Stimulated activated naive CD4-positive, alpha-beta T cell (primary cell): ENCODE data around the gene FOXP1.
"Not testable (repeated sequence)": the region's sequence is repeated elsewhere in the genome, so short reads cannot be mapped to it uniquely, and the experiment has no call there.

Experiments
- DNase-seq, 6 experiments: peaks; one replicate each; lab custom pipeline; 2025; lab: John Stamatoyannopoulos, UW

The FOXP1 gene

DNA sequence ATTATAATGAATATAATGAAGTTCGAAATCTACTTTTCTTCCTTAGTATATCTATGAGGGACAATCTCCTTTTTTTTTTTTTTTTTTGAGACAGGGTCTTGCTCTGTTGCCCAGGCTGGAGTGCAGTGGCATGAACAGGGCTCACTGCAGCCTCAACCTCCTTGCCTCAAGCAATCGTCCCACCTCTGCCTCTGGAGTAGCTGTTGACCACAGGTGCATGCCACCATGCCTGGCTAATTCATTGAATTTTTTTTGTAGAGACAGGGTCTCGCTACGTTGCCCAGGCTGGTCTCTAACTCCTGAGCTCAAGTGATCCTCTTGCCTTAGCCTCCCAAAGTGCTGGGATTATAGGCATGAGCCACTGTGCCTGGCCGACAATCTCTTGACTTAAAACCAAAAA, 607.5 kb downstream of the FOXP1 start:
- not testable (repeated sequence) for DNase-seq

DNA sequence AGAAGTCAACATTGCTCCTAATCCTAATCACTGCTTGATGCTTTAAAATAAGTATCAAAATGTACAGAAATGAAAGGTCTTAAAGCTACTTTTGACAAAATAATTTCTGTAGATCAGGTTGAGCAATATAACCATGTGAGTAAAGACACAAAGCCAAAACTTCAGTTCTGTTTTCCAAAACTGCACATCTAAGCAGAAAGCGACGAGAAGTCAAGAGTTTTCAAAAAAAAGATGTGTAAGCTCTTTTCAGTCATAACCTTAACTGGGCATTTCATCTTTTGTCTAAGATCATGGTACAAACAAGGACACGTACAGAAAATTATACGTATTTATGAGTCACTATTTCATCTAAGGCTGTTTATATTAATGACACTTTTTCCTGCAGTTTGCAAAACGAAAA, 608.8 kb downstream of the FOXP1 start:
- DNase-seq = no peak

DNA sequence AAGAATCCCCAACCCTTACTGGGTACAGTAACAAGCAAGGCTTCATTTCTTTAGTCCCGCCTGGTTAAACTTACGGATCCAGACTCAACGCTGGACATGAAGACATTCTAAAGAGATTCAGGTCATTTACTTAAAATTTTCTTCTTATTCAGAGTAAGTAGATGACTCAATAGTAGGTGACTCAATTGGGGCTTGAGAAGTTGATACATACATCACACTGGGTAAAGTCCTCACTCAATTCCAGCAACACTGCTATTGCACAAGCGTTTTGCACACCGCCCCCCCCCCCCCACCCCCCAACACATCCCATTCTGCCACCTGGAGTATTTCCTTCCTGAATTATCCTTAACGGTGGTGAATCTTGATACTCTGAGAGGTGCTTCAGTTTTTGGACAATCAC, 610.0 kb downstream of the FOXP1 start:
- no peak for DNase-seq

DNA sequence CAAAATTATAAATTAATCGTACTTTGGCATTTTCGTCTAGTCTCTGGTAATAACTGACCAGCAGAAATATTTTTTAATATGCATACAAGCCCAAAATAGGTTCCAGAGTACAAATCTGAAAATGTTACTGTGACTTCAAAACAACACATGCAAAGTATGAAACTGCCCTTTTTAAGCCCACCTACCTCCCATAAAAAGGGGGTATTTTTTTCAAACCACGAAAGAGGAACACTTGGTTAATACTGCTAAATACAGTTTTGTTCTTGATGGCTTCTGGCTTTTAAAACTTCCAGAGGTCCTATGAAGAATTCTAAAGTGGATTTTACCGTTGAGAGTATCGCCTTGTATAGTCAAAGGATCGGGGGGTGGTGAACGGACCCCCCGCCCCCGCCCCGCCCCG, 610.7 kb downstream of the FOXP1 start:
- no peak for DNase-seq

DNA sequence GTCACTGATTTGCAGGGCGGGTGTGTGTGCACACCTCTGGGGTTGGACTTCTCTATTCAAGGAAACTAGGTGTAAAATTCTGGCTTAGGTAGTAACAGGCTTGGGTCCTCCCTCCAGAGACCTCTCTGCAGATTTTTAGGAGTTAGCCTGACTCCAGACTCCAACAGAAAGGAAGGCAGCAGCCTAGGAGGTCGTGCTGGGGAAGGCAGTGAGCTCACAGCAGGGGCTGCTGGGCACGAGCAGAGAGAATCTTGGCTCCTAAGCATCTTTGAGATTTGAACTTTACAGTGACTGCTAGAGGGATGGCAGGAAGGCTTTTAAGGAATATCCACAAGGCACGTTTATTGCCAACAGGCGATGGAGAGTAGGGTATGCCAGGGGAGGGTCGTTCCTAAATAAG, 612.6 kb downstream of the FOXP1 start:
- DNase-seq = no peak

DNA sequence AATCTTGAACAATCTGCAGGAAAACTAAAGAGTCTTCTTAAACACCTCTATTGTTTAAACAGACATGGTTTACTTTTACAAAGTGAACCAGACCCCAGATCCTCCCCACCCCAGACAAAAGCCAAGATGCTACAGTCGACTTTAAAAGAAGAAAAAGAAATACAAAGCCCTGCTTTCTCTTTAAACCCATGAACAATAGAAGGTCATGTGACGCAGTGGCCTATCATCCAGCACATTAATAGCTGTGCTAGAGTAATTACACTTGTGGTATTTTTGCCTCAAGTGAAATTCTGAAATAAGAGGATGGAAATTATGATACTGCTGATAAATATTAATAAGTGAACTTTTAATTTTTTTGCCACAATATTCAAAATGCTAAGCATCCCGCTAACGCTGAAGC, 613.4 kb downstream of the FOXP1 start:
- no peak for DNase-seq

DNA sequence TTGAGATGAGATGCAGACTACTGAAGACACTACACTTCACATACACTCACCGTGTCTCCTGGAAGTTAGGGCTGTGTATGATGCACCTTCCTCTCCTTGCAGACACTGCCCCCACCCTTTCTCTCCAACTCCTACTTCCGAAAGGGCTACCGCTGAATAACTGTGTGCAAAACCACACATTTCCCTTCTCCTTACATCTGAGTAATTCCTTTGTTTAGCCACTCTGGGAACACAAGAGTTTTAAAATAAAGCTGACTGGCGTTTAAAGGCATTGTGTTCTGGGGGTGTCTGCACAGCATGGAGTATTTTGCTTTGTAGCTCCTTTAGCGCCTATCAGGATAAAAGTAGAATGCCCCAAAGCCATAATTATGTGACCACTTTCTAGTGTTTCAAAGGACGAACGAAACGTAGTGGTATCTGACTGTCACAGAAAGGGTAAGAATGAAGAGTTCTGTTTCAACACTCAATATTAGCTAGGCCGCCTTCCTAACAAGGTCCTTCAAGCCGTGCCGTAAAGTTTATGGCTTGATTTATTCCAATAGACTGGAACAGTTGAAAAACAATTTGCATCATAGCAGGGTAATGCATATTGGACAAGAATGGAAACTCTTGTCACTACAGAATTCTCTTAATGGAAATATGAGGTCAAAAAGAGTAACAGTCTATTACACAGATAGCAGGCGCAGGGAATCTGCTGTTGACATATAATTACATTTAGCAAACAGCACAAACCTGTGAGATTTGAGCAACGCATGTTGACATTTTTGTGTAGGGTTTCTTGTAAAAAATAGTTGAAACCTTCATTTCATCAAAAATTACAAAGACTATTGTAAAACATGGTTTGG, 619.9 kb downstream of the FOXP1 start:
- DNase-seq = no peak

DNA sequence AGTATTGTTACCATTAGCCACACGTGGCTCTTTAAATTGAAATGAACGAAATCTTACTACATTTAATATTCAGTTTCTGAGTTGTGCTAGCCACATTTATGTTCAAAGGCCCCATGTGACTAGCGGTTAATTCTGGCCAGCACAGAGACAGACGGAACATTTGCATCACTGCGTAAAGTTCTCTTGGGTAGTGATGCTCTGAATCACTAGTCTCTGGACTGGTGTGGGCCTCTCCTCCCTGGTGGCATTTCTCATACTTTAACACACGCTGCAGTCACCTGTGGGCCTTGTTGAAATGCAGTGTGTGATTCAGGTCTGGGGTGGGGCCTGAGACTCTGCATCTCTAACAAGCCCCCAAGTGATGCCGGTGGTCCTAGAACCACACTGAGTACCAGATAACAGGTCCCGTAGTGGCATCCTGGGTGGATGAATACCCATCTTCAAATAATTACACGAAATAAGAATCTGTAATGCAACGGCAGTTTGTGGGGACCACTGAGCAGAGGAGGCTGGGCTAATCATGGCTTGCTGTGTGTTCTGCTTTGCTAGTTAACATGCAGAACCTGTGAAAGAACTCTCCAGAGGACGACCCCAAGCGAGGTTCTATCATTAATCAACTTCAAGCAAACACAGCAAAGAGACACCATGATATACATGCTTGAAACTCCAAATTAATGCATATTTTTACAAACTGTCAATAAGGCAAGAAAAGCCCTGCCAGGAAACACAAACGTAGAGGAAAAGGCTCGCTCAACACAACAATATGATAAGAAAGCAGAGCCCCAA, 623.8 kb downstream of the FOXP1 start:
- DNase-seq = no peak

DNA sequence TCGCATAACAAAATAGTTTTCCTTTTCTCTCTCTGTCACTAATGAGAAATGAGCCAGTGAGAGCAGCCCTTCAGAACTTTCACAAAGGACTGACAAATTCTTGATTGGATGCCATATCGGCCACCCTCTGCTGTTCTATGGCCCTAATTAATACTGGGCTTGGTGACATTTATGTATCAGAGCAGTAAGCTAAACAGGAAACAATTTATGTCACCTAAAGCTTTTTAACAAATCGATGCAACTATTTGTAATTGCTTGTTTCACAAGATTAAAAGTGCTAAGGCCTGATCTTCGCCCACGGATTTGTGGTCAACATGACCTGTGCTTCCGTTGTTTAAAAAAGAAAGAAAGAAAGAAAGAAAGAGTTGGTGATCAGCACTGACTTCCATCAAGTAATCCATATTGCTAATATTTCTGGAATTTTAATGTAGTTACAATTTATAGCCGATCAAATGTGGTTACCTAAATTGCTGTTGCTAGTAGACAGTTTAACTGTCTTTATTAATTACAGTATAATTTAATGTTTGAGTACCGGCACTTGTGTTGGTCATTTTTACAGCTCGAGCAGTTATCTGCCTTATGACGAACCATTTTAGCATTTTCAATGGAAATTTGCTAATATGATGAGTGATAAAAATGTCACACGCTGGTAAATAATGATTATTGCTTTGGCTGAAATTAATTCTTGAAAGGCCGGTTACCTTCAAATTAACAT, 631.3 kb downstream of the FOXP1 start:
- DNase-seq = no peak

DNA sequence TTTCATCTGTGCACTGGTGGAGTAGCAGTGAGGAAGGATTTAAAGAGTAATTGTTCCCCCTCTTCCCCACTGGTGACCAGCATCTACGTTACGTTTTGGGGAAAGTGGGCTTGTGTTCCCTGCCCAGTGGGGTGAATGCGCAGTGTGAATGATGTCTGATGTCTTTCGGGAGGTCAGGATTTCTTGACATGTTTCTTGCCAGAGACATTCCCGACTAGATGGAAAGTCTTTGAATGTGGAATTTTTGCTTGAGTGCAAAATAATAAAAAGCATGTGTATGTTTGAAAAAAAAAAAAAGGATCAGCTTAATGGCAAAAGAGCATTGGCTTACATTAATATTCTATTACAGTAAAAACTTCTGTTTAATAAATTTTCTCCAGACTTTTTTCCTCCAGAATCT, 632.2 kb downstream of the FOXP1 start:
- no peak for DNase-seq

DNA sequence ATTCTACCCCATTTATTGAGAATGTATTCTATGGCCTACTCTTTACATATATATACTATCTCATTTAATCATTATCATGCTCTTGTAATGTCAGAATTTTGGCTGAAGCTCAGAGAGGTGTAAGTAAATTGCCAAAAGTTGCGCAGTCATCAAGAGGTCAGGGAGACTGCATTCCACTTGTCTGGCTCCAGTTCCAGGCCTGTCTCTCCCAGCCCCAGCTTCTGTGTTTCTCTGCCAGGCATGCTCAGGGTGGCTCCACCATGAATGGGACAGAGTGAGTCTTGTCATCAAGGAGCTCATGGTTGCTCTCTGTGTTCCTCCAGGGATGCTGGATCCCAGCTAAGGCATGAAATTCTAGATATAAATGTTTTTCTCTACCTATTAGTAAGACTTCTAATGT, 635.9 kb downstream of the FOXP1 start:
- no peak for DNase-seq

DNA sequence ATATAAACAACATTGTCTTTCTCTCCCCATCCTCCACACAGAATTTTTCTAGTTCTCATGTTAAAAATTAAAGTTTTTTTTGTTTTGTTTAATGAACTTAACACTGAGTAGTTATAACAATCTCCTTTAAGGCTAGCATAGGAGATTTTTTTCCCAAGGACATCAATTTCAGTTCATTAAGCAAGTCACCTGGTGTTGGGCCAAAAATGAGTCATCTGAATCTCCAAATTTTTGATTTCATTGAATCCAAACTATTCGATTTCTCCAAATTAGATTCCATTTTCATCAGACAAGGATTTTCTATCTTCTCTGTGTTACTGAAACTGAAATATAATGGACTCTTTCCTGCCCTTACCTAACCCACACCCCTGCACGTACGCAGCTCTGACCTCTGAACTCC, 639.6 kb downstream of the FOXP1 start:
- DNase-seq = no peak

DNA sequence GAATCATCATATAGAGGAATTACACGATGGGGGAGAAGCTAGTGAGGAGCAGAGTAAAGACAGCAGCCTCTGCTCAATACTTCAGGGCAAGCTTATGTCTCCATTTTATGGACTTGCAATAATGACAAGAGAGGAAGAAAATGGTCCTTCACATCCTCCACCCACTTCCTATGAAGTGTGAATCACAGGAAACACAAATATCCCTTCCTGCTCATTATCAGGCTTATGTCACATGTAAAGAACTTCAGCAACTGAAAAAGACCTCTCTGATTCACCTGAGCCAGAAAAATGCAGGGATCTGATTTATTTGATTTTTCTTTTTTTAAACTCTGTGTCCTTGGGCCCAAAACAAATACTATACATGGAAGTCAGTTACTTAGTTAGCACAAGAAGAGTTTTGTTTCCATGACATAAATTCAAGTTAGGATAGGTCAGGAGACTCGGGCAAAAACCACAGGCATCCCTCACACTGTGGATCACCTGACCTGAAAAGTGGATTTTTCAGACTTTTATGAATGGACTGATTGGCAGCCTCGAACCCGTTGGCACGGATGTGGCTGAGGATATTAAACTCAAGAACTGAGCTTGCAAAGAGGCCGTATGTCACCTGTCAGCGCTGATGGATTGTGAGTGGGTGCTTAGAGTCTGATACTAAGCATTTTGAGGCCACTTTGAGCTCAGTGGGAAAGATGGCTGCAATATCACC, 650.3 kb downstream of the FOXP1 start:
- no peak for DNase-seq

DNA sequence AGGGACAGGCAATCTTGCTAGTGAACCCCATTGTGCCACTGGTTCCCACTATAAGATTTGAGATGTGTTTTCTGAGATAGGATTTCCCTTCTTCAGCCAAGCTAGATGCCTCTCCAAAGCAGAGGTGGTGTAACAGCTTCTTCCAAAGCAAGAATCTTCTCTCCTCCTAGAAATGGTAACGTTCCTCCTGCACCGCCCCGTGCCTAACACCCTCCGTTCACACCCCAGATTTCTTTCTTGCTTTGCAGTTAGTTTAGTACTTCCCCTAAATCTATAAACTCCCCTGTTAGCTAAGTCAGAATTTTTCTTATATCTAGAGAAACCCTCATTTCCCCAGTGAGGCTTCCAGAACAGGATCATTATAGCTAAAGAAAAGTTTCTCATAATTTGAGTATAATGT, 653.5 kb downstream of the FOXP1 start:
- DNase-seq = no peak

DNA sequence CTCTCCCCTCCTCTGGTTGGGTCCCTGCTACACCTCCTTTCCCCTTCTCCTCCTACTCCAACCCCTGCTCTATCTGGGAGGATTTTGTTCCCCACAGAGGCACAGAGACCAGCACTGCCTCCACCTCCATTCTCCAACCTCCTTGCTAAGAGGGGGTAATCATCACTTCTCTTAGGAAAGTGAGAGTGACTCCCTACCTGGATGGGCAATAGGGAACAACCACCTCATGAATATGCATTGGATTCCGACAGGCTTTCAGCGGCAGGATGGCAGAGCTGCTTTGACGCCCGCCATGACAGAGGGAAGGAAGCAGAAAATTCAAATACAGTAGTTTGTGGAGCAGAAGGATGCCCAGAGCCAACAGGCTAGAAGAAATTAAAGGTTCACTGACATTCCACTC, 656.3 kb downstream of the FOXP1 start:
- no peak for DNase-seq

DNA sequence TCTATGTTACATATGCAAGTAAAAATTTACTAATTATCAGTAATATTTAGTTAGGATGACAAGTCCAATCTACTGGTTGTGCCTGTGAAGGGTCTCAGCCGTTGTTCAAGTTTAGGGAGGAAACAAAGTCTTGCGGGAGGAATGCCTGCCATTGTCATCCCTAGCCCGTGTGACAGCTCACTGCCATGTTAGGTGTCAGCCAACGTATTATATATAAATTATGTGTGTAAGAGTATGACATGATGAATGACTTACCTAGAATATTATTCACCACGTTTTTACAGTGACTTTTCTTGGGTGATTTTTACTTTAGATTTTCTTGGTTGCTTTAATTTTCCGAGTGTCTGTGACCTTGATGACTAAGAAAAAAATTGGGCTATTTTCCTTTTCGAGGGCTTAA, 656.7 kb downstream of the FOXP1 start:
- no peak for DNase-seq

DNA sequence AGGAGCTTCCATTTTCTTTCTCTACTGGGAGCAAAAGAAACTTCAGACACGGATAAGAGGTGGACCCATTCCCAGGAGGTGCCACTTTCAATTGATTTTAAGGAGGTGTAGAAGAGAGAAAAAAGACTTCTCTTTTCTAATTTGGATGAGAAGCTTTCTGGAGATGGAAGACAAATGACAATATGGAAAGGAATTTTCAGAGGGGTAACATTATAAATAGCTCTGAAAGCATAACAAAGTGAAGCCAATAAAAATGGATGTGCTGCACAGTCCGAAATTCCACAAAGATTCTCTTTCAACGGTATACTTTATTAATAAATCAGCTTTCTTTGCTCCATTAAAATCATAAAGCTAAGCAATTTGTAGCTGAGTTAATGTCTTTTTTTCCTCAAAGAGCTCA, 663.9 kb downstream of the FOXP1 start:
- DNase-seq = no peak

DNA sequence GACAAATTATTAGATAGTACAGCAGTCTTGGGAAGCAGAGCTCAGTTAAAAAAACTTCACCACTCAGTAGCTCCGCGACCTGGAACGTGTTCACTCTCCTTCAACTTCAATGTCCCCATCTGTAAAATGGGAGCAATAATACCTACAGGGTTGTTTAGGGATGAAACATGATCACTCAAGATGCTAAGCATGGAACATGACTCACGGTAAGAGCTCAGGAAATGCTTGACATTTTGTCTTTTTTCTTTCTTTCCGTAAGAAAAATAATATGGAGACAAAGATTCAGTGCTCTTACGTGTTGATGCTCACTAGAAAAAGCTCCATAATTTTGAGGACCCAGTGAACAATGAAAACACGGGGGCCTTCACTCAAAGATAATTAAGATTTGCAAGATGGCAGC, 664.4 kb downstream of the FOXP1 start:
- DNase-seq = no peak

DNA sequence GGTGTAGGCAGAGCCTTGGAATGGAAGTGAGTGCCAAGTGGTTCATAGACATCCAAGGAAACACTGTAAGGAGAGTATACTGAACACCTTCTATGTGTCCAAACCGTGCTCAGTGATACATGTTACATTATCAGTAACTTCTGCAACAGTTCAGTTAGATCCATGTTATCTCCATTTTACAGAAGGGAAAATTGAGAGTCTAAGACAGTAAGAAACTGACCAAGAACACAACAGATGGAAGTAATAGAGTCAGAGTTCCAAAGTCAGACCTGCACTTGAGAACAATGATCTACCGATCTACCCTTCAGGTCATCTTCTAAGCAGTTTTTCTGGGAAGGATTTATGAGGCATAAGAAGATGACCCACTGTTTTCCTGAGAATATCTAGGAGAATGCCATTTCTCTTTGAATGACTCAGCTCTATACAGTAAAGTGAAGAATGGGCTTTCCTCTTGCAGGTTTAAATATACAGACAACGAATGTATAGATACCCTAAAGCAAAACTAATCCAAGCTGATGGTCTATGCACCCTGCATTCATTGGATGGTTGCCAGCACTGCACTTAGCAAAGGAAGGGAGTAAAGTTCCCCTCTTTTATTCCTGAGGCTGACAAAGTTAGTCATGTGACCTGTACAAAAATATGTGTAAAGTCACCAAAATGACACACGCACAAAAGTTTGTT, 667.0 kb downstream of the FOXP1 start:
- DNase-seq = no peak

DNA sequence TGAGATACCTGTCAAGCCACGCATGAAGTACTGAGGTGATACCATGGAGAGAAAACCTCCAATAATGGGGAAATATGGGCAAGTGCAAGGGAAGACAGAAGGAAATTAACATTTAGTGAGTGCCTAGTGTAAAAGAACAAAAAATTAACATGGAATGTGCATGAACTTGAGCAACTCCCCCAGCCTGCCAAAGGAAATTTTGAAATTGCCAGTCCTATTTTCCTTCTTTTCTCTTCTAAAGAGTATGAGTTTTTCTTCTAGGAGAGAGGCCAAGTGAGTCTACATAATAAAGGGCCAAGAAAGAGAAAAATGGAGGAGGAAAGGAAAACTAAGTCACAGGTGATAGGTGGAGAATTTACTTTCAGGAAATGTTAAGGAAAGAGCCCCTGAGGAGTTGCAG, 668.7 kb downstream of the FOXP1 start:
- no peak for DNase-seq

DNA sequence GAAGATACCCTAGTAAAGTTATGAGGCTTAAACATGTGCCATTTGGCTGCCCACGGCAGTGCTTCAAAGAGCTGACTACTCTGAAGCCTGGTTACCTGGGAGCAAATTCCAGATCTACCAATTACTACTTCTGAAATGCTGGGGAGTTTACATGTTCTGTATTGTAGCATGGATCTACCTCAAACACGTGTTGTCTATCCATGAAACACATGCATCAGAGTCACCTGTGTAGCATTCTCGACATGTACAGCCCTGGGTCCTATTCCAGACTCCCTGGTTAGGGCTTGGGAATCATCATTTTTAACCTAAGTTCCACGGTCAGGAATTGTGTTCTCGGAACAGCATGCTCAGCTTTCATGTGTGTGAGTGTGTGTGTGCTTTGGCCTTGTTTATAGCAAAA, 671.8 kb downstream of the FOXP1 start:
- no peak for DNase-seq

DNA sequence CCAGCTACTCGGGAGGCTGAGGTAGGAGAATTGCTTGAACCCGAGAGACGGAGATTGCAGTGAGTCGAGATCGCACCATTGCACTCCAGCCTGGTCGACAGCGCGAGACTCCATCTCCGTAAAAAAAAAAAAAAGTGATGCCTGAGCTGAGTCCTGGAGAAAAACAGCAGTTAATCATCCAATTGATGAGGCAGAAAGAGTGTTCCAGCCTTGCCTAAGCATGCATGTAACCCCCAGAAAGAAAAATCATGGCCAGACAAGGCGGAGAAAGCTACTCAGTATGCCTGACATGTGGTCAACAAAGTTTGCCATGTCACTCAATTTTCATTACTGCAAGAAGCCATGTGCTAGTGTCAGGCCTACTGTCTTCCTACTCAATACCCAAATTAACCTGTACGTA, 678.0 kb downstream of the FOXP1 start:
- DNase-seq = no peak
